Measurements from ENCODE around the gene YWHAQ.
"Not testable (repeated sequence)": the region's sequence is repeated elsewhere in the genome, so short reads cannot be mapped to it uniquely, and the experiment has no call there.

YWHAQ gene

GRCh38 chr2:9593925-9594324, 36.9 kb downstream of the YWHAQ start:
- peak; percentile 5 to 19 for ATAC-seq

GRCh38 chr2:9592699-9593098, 38.1 kb downstream of the YWHAQ start:
- ATAC-seq, result no peak

GRCh38 chr2:9590641-9591040, 40.2 kb downstream of the YWHAQ start:
- ATAC-seq, result peak; percentile 70 to 74

- ATAC-seq, result no peak
Observed at GRCh38 chr2:9586465-9586864, 44.3 kb downstream of the YWHAQ start.

- ATAC-seq, result no peak
Observed at GRCh38 chr2:9585486-9585885, 45.3 kb downstream of the YWHAQ start.

- not testable (repeated sequence) for ATAC-seq
Observed at GRCh38 chr2:9584902-9585301, 45.9 kb downstream of the YWHAQ start.

GRCh38 chr2:9582624-9583023, 48.2 kb downstream of the YWHAQ start:
- ATAC-seq, result no peak

- no peak for ATAC-seq
Observed at GRCh38 chr2:9578467-9579235, 52.1 kb downstream of the YWHAQ start.

- no peak for ATAC-seq
Observed at GRCh38 chr2:9574331-9574730, 56.5 kb downstream of the YWHAQ start.

- ATAC-seq, result peak; percentile 23 to 48
Observed at GRCh38 chr2:9573840-9574239, 57.0 kb downstream of the YWHAQ start.

GRCh38 chr2:9573013-9573720, 57.6 kb downstream of the YWHAQ start:
- ATAC-seq, result no peak

- ATAC-seq, result no peak
Observed at GRCh38 chr2:9570182-9571060, 60.4 kb downstream of the YWHAQ start.

GRCh38 chr2:9565436-9566153, 65.2 kb downstream of the YWHAQ start:
- ATAC-seq, result no peak

- no peak for ATAC-seq
Observed at GRCh38 chr2:9560628-9561027, 70.2 kb downstream of the YWHAQ start.

- no peak for ATAC-seq
Observed at GRCh38 chr2:9558948-9559381, 71.8 kb downstream of the YWHAQ start.

- peak in 1 of 2 donors; percentile 20 for ATAC-seq
Observed at GRCh38 chr2:9556121-9556743, 74.6 kb downstream of the YWHAQ start.

- ATAC-seq, result peak; percentile 88 to 91
Observed at GRCh38 chr2:9555297-9556120, 75.3 kb downstream of the YWHAQ start, which contains the start of gene ADAM17. TSS of gene ADAM17 (minus strand) at chr2:9555830. CDS start at chr2:9555605, 225 bp downstream.

GRCh38 chr2:9554921-9555296, 75.9 kb downstream of the YWHAQ start:
- no peak for ATAC-seq

- ATAC-seq, result peak; percentile 41 to 50
Observed at GRCh38 chr2:9552219-9553178, 78.3 kb downstream of the YWHAQ start.
